ENCODE data around the gene SQOR.

The SQOR gene

DNA sequence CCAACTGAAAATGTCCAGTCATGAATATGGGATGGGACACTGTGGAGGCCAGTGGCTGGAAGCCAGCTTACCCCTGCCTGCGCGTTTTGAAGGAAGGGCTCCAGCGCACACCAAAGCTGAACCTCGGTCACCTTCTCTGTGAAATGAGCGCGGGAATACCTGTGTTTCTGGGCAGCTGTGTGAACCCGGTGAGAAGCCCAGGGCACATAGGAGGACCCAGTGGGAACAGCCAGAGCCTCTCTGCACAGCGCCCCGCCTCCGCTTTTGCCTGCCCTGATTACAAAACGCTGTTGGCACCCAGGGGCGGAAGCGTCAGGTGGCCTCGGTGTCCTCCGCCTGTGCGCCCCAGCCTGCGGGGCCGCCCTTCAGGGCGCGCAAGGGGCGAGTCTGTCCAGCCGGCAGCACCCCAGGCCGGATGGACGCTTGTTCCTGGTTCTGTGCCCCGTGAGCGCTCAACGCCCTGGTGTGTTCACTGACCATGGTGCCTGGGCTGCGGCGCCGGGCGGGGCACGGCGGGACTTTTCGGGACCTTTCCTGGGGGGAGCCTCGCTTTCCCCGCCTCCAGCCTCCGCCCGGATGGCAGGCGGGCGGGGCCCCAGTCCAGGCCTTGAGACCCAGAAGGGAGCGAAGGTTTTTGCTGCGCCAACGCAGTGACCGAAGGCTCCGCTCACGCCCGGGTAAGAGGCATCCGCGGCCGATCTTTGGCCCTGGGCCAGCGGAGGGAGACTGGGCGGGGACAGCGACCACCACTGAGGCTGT lies at the start of gene SQOR:
SQOR (plus strand) TSS at position 598 of the 759 bp plus-strand sequence. CDS start 23,895 bp downstream, outside the sequence.
- no peak for DNase-seq

DNA sequence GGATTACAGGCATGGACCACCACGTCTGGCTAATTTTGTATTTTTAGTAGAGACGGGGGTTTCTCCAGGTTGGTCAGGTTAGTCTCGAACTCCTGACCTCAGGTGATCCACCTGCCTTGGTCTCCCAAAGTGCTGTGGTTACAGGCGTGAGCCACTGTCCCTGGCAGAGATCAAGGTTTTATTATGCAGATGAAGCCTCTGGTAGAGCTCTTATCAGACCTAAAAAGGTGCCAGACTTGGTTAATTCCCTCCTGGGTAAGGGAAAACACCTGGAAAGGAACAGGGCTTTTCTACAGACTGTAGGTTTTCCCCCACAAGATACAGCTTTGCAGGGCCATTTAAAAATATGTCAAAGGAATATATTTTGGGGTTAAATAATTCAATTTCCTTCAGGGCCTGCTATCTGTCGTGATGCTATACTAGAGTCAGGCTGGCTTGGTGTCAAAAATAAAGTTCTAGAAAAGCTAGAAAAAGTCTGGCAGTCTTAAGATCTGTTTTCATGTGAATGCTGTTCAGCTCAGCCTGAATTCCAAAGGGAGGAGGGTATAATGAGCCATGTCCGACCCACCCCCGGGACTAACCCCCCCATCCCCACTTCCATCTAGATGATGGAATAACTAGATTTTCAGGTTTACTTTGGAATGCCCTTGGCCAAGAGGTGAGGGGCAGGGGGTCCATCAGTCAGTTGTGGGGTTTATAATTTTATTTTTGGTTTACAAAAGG lies 49.6 kb upstream of the SQOR start:
- no peak for DNase-seq

DNA sequence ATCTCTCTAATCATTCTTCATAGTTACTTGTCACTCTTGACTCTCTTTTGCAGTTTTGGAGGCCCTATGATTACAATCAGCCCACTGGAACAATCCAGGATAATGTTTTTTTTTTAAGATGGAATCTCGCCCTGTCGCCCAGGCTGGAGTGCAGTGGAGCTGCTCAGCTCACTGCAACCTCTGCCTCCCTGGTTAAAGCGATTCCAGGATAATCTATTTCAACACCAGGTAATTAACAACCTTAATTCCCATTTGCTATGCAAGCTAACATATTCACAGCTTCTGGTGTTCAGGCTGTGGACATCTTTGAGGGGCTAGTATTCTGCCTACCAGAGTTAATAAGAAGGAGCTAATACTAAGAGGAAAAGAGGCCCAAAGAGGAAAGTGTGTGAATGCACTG lies 48.7 kb upstream of the SQOR start:
- DNase-seq, result no peak

DNA sequence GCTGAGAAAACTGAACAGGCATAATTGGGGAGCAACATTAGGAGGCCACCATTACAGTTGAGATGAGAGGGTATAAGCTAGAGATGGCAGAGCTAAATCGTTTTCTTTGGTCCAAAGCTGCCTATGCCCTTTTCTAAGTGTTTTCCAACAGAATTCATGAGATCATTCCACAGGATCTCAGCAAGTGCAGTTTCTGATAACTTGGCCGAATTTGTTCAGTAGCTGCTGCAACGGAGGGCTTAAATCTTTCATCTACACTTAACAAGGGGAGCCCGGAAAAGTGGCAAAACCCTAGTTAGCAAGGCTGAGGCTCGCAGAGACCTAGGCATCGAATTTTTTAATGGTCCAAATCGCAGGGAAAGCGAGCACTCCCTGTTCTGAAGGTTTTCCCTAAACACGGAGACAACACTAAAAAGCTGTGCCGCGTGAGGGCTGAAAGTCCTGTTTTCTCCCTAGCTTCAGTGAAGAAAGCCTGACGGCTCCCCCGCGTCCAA lies 48.2 kb upstream of the SQOR start:
- no peak for DNase-seq

DNA sequence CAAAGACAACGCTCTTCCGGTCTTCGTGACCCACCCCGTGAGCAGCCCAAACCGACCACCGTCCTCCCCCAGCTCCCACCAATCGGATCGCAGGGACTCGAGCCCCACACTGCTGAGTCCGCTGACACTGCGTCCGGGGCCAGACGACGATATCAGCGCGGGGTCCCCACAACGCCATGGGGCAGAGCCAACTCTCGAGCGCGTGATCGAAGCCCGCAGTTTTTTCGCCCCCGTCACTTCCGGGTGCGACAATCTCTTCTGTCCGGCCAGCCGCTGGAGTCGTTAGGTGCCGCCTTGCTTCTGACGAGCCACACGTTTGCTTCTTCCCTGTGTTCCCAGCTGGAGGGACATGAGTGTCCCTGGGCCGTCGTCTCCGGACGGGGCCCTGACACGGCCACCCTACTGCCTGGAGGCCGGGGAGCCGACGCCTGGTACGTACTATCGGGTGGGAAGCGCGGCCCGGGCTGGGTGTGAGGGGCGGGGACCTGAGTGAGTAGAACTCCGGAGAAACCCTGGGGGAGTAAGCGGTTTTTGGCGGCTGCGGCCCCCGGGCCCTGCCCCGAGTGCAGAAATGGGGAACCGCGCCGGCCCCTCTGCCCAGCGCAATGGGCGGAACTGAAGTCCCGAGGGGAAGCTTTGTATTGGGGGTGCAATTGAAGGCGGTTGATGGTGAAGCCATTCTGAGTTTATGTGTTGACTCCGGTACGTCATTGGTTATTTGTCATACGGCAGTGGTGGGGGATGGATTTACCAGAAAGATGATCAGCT lies 47.5 kb upstream of the SQOR start, which contains the start of gene BLOC1S6:
BLOC1S6 (plus strand) TSS at position 285 of the 768 bp plus-strand sequence; CDS start at position 350, 65 bp downstream.
- DNase-seq, result peak; percentile 81

DNA sequence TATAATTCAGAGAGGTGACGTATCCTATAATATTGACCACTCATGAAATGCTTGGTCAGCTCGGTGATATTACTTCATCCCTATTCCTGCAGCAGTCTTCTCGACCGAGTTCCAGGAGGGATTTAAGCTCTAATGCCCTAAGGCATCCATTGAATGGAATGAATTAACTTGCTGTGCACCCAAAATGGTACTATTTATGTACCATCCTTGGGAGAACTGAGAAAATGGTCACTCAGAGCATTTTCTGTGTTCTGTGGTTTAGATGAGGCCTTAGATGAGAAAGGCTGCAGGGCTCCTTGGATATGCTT lies 47.0 kb upstream of the SQOR start:
- DNase-seq, result no peak

DNA sequence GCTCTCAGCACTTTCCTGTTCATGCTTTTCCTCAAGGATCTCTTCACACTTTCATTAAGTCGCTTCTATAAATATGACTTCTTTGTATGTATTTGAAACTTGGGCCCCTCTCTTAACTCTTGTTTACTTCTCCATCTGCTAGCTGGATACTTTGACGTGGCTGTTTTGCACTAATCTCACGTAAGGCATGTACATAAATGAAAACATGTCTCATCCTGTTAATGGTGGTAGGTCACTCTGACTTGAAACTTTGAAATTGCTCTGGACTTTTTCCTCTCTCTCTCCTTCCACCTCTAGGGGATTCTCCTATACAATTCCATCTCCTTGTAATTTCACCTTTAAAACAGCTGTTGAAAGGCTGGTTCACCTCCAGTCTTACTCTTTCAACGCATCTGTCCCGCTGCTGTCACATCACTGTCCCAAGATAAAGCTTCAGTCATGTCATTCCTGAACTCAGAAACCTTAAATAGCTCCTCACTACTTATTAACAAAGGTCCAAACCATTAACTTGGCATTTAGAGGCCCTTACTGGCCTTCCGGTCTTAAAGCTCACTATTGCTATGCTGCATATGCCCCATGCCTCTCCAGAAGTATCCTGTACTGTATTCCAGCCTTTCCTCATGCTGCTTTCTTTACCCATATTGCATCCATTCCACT lies 46.5 kb upstream of the SQOR start:
- no peak for DNase-seq

DNA sequence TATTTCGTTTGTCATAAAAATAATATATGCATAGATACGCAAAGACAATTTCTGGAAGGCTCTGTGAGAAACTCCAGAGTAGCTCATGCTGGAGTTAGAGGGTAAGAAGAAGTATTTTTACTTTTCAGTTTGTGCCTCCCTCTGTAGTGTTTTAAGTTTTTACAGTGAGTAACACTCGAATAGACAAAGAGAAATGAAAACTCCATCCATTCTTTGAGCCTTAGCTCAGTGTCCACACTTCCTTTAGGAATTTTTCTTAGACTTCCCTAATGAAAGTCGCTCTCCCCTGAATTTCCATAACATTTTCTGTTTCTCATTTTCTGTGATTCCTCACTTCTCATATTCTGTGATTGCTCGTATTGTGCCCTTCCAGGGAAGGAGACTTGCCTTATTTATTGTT lies 45.6 kb upstream of the SQOR start:
- no peak for DNase-seq

DNA sequence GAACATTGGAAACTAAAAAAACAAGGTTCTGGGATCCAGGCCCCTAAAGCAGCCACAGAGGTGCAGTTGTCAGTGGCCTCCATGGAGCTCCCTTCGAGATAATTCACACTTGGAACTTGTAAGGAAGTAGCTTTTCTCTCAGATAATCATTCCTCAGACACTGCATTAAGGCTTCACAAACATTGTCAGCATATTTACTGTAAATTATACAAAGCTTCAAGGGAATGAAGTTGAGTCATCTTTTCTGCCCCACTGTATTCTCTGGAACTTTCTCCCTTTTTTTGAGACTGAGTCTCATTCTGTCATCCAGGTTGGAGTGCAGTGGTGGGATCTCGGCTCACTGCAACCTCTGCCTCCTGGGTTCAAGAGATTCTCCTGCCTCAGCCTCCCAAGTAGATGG lies 40.5 kb upstream of the SQOR start:
- DNase-seq, result no peak

DNA sequence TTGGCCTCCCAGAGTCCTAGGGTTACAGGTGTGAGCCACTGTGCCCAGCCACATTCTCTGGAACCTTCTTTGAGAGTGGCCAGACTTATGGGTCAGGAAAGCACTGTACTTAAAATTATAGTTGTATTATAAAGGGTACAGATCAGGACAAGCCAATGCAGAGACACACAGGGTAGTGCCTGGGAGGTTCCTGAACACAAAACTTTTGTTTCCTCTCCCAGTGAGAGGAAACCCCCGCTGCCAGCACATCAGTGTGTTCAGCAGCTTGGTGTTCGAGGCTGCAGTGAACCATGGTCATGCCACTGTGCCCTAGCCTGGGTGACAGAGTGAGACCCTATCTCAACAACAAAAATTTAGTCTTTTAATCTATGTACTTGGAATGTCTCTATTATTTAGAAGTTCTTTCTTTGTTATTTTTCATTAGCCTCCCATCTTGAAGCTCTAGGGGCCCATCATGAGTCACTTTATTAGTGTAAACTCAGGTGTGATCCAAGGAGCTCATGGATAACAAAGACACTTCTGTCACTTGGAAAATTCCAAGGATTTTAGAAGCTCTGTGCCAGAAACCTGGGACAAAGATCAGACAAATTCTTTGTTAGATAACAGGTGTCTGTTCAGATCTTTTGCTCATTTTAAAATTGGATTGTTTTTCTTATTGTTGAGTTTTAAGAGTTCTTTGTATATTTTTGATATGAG lies 39.8 kb upstream of the SQOR start:
- no peak for DNase-seq

DNA sequence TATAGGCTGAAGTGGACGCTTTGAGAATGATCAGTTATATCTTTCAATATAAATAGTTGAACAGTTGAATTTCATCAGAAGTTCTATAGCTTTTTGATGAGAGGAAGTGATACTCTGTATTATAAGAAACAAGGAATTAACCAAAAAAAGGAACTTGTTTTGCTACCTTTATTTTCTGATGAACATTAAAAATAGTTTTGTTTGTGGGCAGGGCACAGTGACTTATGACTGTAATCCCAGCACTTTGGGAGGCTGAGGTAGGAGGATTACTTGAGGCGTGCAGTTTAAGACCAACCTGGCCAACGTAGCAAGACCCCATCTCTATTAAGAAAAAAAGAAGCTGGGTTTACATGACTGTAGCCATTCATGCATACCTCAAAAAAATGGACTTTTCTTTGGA lies 30.9 kb upstream of the SQOR start:
- no peak for DNase-seq

DNA sequence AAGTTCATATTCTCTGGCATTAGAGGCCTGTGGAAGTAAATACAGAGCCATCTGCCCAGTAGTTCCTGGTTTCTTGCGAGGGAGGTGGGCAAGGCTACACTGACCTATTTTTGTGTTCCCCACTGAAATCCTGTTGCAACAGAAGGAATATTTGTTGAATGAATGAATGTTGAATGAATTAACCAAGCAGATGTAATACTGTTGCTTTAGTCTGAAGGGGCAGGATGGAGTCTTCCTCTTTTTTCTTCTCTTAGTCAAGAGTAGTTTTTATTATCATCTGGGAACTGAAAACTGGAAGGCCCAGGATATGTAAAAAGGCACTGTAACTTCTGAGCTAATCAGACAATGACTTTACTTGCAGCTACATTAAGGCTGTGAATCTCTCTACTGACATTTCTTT lies 30.5 kb upstream of the SQOR start:
- DNase-seq, result no peak

DNA sequence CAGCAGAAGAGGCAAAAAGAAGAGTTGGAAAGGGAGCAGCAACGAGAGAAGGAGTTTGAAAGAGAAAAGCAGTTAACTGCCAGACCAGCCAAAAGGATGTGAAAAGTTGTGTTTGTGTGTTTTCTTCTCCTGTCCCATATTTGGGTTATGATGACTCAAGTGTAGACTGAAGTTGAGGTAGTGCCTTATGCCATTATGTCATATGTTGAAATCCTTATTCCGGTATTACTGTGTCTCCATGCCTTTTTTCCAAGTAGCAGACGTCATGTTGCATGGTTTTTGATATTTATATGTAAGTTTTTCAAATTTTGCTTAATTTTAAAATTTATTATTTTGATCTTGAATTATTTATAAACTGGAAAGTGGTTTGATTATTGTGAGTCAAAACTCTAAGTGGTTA lies 28.4 kb upstream of the SQOR start:
- no peak for DNase-seq

DNA sequence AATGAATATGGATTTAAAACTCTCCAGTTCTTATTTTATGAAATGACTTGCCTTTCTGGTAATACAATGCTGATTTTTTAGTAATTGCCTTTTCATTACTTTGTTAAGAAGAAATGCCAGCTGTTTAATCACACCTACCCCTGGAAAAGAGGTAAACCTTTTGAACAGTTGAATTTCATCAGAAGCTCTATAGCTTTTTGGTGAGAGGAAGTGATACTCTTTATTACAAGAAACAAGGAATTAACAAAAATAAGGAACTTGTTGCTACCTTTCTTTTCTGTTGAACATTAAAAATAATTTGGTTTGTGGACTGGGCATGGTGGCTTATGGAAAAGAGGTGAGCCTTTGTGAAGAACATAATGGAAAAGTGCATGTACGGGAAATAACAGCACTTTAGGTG lies 28.0 kb upstream of the SQOR start:
- DNase-seq, result no peak

DNA sequence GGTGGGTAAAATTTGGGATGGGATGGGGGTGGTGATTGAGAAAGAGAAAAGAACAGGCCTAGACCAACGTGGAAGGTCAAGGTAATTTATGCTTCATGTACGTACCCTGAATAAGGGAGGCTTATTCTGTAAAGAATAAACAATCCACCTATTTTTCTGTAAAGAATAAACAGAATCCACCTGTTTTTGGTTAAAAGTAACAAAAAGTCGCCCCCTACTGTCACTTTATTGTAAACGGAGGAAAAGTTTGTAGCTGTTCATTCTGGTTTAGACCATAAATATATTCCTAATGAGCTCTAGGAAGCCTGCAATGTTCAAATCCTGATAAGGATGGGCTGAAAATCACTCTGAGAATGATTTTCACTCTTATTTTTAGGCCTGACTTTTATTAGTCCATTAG lies 23.5 kb upstream of the SQOR start:
- no peak for DNase-seq

DNA sequence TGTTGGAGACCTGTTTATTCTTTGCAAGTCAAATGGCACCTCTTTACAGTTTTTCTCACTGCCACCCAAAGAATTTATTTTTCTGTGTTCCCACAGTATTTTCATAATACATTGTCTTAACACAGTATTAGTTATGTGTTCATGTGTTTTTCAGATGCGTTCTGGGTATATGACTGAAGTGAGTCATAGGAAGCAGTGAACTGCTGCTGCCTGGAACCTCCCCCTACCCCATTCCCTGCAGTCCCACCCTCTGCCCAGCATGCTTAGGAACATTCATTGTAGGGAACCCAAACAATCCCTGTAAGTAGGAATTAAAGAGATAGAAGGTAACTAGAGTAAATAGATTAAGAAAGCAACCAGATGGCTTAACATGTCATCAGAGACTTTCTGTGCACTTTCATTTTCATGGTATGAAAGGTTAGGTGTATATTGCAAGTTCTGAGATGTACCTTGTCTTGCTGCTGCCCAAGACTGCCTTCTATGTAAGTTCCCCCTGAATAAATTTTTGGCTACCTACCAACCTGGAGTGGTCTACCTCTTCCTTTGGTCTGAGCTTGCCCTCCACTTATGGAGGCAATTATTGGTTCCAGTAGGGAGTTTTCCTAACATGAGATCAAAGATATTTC lies 21.9 kb upstream of the SQOR start:
- DNase-seq, result peak; percentile 13

DNA sequence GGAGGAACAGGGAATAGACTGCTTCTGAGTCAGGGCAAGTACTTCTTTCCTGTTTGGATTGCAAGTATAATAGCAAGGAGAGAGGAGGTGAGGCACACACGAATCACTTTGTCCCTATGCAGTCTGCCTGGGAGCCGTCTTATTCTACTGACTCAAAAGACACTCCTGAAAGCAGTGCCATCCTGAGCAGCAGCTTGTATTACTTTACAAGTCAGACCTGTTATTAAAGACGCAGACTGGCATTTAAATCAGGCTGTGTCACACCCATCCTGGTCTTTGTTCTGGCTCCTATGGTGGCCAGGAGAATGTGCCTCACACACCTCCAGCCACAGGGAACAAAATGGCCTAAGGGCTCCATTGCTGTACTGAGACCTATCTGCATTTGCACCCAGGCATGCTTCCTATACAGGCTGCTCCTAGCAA lies 17.9 kb upstream of the SQOR start:
- no peak for DNase-seq

DNA sequence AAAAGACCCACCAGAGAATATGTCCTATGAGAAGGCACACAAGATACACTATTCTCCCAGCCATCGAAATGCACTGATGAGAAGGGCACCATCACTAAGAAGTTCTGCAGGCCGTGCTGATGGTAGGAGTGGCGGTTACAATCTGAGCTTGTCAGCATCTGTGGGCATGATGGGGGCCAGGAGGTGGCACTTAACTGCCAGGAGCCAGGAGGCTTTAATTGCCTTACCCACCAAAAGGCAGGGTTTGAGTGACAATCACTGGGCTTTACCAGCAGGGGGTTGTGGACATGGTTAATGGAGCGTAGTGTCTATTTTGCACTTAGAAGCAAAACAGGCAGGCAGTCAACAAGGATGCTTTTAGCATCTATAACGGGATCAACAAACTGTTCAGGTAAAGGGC lies 16.0 kb upstream of the SQOR start:
- peak; percentile 66 for DNase-seq

DNA sequence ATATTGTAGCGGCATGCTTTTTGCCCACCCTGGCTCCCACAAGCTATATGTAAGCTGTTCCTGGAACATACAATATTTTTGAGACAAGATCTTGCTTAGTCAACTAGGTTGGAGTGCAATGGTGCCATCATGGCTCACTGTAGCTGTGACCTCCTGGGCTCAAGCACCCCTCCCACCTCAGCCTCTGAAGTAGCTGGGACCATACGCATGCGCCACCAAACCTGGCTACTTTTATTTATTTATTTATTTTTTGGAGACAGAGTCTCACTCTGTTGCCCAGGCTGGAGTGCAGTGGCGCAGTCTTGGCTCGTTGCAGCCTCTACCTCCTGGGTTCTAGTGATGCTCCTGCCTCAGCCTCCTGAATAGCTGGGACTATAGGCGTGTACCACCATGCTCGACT lies 6.7 kb upstream of the SQOR start:
- no peak for DNase-seq

DNA sequence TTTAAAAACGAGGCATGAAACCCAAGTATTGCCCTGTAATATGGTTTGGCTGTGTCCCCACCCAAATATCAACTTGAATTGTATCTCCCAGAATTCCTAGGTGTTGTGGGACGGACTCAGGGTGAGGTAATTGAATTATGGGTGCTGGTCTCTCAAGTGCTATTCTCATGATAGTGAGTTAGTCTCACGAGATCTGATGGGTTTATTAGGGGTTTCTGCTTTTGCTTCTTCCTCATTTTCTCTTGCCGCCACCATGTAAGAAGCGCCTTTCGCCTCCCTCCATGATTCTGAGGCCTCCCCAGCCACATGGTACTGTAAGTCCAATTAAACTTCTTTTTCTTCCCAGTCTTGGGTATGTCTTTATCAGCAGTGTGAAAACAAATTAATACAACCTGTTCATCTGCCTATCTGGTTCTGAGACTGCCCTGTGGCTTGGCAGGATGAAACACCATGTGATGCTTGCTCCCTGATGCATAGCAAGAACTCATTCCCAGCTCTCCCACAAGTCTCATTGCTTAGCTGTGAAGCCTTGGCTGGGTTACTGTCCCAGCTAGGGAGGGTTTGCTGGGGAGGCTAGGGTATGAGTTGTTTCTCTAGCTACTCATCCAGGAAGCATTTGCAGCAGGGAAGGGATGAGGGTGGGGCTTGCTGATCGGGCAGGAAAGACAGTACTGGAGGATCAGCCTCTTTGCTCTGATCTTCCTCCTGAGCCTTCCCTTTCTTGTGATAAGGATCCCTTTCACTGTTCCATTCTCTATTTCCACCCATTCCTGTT lies 3.7 kb upstream of the SQOR start:
- no peak for DNase-seq

DNA sequence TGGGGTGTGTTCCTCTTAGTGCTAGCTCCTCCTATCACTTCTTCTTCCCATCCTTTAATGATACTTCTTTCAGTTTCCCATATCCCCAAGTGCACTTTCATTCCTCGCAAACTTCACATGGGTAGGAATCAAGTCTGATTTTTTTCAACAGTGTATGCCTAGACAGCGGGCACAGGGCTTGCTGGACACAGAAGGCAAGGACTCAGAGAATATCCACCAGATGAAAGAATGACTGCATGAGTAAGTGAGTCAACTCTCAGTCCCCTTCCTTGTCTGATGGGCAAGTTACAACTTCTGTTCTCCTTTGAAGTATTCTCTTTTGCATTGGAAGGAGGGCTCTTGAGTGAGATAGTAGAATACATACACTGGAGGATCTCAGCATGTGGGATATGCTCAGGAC lies 3.1 kb upstream of the SQOR start:
- no peak for DNase-seq

Data from NCI-H524 treated with DMSO at 0.1 percent for 48 hours (cell line).